GM12891 (cell line): ENCODE results near the gene AUH.

ENCODE experiments used
- PAX5 ChIP-seq: IDR thresholded peaks from 2 replicates; pipeline ENCODE4 v1.6.1; 2011; ENCODE audit warnings: low read length, moderate library complexity, mild to moderate bottlenecking; ENCODE audit not compliant: insufficient read depth, severe bottlenecking
- POLR2A ChIP-seq: IDR thresholded peaks from 2 replicates; pipeline ENCODE4 v1.6.1; 2011; ENCODE audit warnings: low read depth, low read length, control low read depth
- POLR2AphosphoS5 ChIP-seq: IDR thresholded peaks from 2 replicates; pipeline ENCODE4 v1.6.1; 2011; ENCODE audit warnings: low read depth, low read length, control low read depth
- TAF1 ChIP-seq: IDR thresholded peaks from 2 replicates; pipeline ENCODE4 v1.6.1; 2011; ENCODE audit warnings: low read depth, low read length, control low read depth

GRCh38 chr9:91341258-91341746 lies 20.4 kb downstream of the AUH start:
- TF ChIP-seq POLR2A (no peak), POLR2AphosphoS5 (no peak), TAF1 (no peak), PAX5 (no peak)
